ENCODE measurements around the gene CHTF8. TPM values are rescaled to one million over a fixed set of nuclear protein-coding genes. Genes with fewer than 3 reads are reported as not detected.
A peak's percentile ranks its signal among the peaks of the same experiment; 100 is the strongest.

The CHTF8 gene
- total RNA-seq, 2 donors from 2014 or later, result 49.4 to 60.5 TPM

DNA sequence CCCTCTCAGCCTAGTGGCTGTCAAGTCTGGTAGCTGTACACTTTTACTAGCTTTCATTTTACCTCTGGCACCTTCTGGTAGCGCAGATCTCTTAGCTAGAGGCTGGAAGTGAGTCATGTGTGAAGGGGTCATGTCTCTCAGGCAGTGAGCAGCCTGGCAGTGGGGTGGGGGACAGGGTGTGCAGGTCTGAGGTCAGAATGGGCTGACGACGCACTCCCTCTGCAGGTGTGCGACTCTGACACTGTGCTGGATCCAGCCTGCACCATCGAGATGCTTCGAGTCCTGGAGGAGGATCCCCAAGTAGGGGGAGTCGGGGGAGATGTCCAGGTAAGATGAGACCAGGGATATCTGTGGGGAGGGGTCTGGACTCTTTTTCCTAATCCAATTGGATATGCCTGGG is 19.2 kb downstream of the CHTF8 start:
- Histone ChIP-seq H3K36me3 (peaks cover 17% of the 10 kb centered on the region), H3K4me3 (no peak overlapping the region), H3K4me1 (peaks cover 0 to 17% of the 10 kb centered on the region in 2 donors), H3K9me3 (no peaks in the 10 kb centered on the region), H3K27me3 (no peaks in the 10 kb centered on the region), H3K27ac (no peak overlapping the region)
- DNase-seq (ENCODE audit: low spot score), result no peak
- TF ChIP-seq CTCF (IDR thresholded peaks at IDR 0.05), result no peak

DNA sequence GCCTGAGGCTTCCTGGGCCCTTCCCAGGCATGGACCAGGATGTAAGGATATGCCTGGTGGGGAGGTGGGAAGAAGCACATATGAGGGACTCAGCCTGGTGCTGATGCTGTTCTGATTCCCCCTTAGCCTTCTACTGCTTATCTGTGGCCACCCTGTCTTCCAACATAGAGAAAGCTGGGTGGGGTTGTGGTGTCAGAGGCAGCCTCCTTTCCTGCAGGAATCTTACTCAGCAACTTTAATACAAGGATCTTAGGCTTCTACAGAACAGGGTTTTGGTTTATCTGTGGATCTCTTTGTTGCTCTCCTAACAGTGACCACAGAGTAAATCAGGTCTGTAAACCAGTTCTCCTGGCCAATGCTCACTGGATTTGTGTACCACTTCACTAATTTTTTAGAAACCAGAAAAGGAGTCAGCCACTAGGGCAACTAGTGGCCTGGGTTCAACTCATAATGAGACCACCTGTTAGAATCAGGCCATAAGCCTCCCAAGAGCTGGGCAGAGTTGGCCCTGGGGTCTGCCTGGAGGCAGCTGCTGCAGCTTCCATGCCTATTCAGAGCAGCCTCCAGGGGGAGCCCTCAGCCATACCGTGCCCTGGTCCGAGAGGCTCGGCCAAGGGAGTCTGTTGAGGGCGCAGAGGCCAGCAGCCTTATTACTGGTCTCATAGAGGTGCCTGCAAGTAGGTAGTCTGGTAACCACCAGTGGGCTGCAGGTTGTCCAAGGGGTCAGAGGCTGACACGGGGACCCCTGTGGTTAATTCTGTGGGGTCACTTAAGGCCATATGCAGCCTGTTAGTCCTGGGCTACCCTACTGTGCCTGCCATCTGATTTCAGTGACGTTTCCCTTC is 19.9 kb downstream of the CHTF8 start:
- Histone ChIP-seq H3K4me3 (no peak overlapping the region), H3K36me3 (peaks cover 14% of the 10 kb centered on the region), H3K4me1 (peaks cover 0 to 24% of the 10 kb centered on the region in 2 donors), H3K27ac (no peak overlapping the region), H3K27me3 (no peaks in the 10 kb centered on the region), H3K9me3 (no peaks in the 10 kb centered on the region)
- DNase-seq (ENCODE audit: low spot score), result no peak
- TF ChIP-seq CTCF (IDR thresholded peaks at IDR 0.05), result peak; percentile 55 to 69

DNA sequence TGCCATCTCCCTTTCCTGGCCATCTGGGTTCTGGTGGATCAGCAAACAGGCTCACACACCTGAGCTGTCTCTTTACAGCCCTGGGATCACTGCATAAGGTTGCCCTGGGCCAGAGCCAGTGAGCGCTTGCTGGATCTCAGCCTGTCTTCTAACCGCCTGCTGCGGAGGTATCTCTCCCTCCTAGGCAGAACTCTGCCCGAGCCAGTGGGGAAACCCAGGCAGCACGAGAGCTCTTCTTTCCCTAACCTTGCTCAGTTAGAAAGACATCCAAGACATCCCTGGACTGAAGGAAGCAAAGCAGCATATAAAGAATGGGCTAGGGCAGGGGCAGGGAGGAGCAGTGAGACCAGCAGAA is 20.5 kb downstream of the CHTF8 start:
- peaks cover 0 to 27% of the 10 kb centered on the region in 2 donors for H3K4me1 ChIP-seq
- no peaks in the 10 kb centered on the region for H3K27me3 ChIP-seq
- no peak overlapping the region for H3K27ac ChIP-seq
- no peak for DNase-seq (ENCODE audit: low spot score)
- no peak overlapping the region for H3K4me3 ChIP-seq
- TF ChIP-seq CTCF (IDR thresholded peaks at IDR 0.05), result no peak
- H3K36me3 ChIP-seq, result peaks cover 14% of the 10 kb centered on the region
- no peaks in the 10 kb centered on the region for H3K9me3 ChIP-seq

DNA sequence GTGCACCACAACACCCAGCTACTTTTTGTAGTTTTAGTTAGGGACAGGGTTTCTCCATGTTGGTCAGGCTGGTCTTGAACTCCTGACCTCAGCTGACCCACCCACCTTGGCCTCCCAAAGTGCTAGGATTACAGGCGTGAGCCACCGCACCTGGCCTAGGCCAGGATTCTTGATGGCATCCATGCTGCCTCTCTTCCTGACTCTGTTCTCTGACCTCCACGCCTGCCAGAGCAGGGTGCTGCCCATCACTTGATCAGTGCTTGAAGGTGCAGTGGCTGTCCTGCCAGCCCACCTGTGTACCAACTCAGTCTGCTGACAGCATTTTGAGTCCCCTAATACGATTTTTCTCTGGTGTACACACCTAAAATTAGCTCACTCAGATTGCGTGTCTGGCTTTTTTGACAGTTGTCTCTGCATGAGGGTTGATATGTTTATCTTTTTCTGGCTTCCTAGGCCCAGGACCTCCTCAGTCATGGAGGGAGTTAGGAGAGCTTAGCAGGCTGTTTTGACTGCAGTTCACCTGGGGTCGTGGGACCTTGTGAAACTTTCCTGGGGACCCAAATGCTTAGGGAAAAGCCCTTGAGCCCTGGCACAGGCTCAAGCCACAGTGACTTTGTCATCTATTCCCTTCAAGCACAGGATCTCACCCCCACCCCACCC is 21.0 kb downstream of the CHTF8 start:
- DNase-seq (ENCODE audit: low spot score), result no peak
- H3K36me3 ChIP-seq, result peaks cover 14% of the 10 kb centered on the region
- H3K27ac ChIP-seq, result no peak overlapping the region
- peaks cover 0 to 27% of the 10 kb centered on the region in 2 donors for H3K4me1 ChIP-seq
- H3K27me3 ChIP-seq, result no peaks in the 10 kb centered on the region
- no peaks in the 10 kb centered on the region for H3K9me3 ChIP-seq
- no peak overlapping the region for H3K4me3 ChIP-seq
- TF ChIP-seq CTCF (IDR thresholded peaks at IDR 0.05), result no peak

DNA sequence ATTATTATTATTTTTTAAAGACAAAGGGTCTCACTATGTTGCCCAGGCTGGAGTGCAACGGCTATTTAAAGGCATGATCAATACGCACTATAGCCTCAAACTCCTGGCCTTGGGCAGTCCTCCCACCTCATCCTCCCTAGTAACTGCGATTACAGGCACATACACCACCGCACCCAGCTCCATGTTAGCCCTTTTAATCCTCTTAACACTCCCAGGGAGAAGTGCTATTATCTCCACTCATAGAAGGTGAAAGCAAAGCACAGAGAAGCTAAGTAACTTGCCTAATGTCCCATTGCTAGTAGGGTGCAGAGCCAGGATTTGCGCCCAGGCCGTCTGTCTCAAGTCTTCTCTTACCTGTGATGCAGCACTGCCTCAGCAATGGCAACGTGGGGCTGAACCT is 22.0 kb downstream of the CHTF8 start:
- Histone ChIP-seq H3K27ac (no peak overlapping the region), H3K4me1 (peaks cover 0 to 32% of the 10 kb centered on the region in 2 donors), H3K27me3 (no peaks in the 10 kb centered on the region), H3K4me3 (no peak overlapping the region), H3K36me3 (peaks cover 14% of the 10 kb centered on the region), H3K9me3 (no peaks in the 10 kb centered on the region)
- no peak for TF ChIP-seq CTCF (IDR thresholded peaks at IDR 0.05)
- DNase-seq (ENCODE audit: low spot score), result no peak
